Caco-2 (cell line): Measurements from ENCODE around the gene C1orf159. TPM values are rescaled to one million over a fixed set of nuclear protein-coding genes. Genes with fewer than 3 reads are reported as not detected.

Experiments
- BruUV-seq: library from RNA; stranded (reverse); fragments of 400-500 nt; replicated peaks from 2 replicates; lab custom pipeline; 2021; lab: Mats Ljungman, UMichigan
- CTCF ChIA-PET: fragments of 300-600 bp; sonication (Branson Sonifier 250); formaldehyde crosslinking; loops from one replicate; lab custom pipeline; 2022; ENCODE audit warnings: antibody characterized with exemption; lab: Charles Lee
- POLR2A ChIA-PET: fragments of 300-600 bp; sonication (Branson Sonifier 250); formaldehyde crosslinking; loops from one replicate; lab custom pipeline; 2022; ENCODE audit warnings: antibody characterized with exemption; lab: Charles Lee
- DNase-seq, 2 experiments: peaks; one replicate each; pipeline versions ENCODE4 v3.0.0 to v3.0.0-alpha.2; 2020 to 2022
- H3K27me3 ChIP-seq: replicated peaks from 2 replicates; pipeline ENCODE4 v1.6.0; 2011; ENCODE audit warnings: low read length; ENCODE audit not compliant: control insufficient read depth, insufficient read depth
- H3K36me3 ChIP-seq: 2 replicates; pipeline ENCODE4 v1.5.1; 2011; ENCODE audit warnings: low read length; ENCODE audit not compliant: control insufficient read depth, insufficient read depth
- H3K4me1 ChIP-seq: fragments of 250-450 bp; sonication (Bioruptor Pico); 2 replicates; pipeline ENCODE4 v1.5.1; 2020; ENCODE audit warnings: mild to moderate bottlenecking
- H3K4me3 ChIP-seq: 2 replicates; pipeline ENCODE4 v1.5.1; 2011; ENCODE audit warnings: low read depth, mild to moderate bottlenecking, control low read depth, low read length
- H3K9me3 ChIP-seq: fragments of 250-450 bp; sonication (Bioruptor Pico); 2 replicates; pipeline ENCODE4 v1.5.1; 2020; ENCODE audit warnings: mild to moderate bottlenecking, moderate library complexity
- H3K27ac Mint-ChIP-seq: one replicate; pipeline ENCODE4 v1.8.0; 2022; ENCODE audit warnings: mixed read lengths; ENCODE audit not compliant: unreplicated experiment
- H3K27me3 Mint-ChIP-seq: one replicate; pipeline ENCODE4 v1.8.0; 2022; ENCODE audit warnings: mixed read lengths; ENCODE audit not compliant: insufficient read depth, unreplicated experiment
- H3K36me3 Mint-ChIP-seq: one replicate; pipeline ENCODE4 v1.8.0; 2022; ENCODE audit warnings: mild to moderate bottlenecking, mixed read lengths; ENCODE audit not compliant: insufficient read depth, unreplicated experiment
- H3K4me1 Mint-ChIP-seq: one replicate; pipeline ENCODE4 v1.8.0; 2022; ENCODE audit warnings: low read depth, mixed read lengths; ENCODE audit not compliant: unreplicated experiment
- H3K4me3 Mint-ChIP-seq: one replicate; pipeline ENCODE4 v1.8.0; 2022; ENCODE audit warnings: mild to moderate bottlenecking, moderate library complexity, mixed read lengths; ENCODE audit not compliant: unreplicated experiment
- H3K9me3 Mint-ChIP-seq: one replicate; pipeline ENCODE4 v1.8.0; 2022; ENCODE audit warnings: mixed read lengths; ENCODE audit not compliant: unreplicated experiment
- CTCF ChIP-seq, 2 experiments: fragments of 200-600 bp in 1 of 2; IDR thresholded peaks; 1 replicate in 1 of 2; 2 replicates in 1 of 2; pipeline versions ENCODE4 v1.5.1 to v1.8.0; 2011 to 2022; ENCODE audit warnings: antibody characterized with exemption in 1 of 2, control low read depth in 1 of 2, inconsistent platforms in 1 of 2, low read depth in 1 of 2, low read length in 1 of 2, mild to moderate bottlenecking in 1 of 2, moderate library complexity in 1 of 2; ENCODE audit not compliant: insufficient read depth in 1 of 2, severe bottlenecking in 1 of 2, unreplicated experiment in 1 of 2
- intact Hi-C: fragments of 100-400 bp; cut with micrococcal nuclease; formaldehyde crosslinking; loops from one replicate; pipeline ENCODE4 v1.10.0; 2022; ENCODE audit not compliant: unreplicated experiment
- total RNA-seq: library from RNA; stranded (reverse); gene quantifications from 2 replicates; pipeline ENCODE4 v1.2.3, GENCODE V29; 2022

C1orf159 gene
- total RNA-seq, 1 experiment from 2014 or later, result 12.9 TPM

GRCh38 chr1:1069711-1070676 lies 45.9 kb downstream of the C1orf159 start:
- no peak overlapping the region for H3K4me3 Mint-ChIP-seq
- BruUV-seq, result no TSS peak
- Histone ChIP-seq H3K4me1 (peaks cover 26% of the 10 kb centered on the region), H3K27me3 (no peaks in the 10 kb centered on the region), H3K36me3 (no peaks in the 10 kb centered on the region), H3K4me3 (peak overlapping the region; percentile 72), H3K9me3 (no peaks in the 10 kb centered on the region)
- CTCF ChIA-PET, result no interaction called here
- H3K9me3 Mint-ChIP-seq, result no peaks in the 10 kb centered on the region
- TF ChIP-seq CTCF (IDR thresholded peaks at IDR 0.05; ENCODE audit: insufficient read depth in 1 of 2, low read depth in 1 of 2, low read length in 1 of 2, severe bottlenecking in 1 of 2, unreplicated experiment in 1 of 2), result no peak
- no peak for DNase-seq
- no peaks in the 10 kb centered on the region for H3K27me3 Mint-ChIP-seq
- H3K36me3 Mint-ChIP-seq, result peaks cover 8% of the 10 kb centered on the region
- no peak overlapping the region for H3K27ac Mint-ChIP-seq
- H3K4me1 Mint-ChIP-seq, result peaks cover 7% of the 10 kb centered on the region
- intact Hi-C loops, result loop anchor here (5.0 kb wide), 2 partner anchors 47 to 73 kb away; partner anchors contain the start of gene C1orf159
- POLR2A ChIA-PET, result no interaction called here

- Mint-ChIP-seq H3K27ac (no peak overlapping the region), H3K9me3 (no peaks in the 10 kb centered on the region), H3K4me1 (no peaks in the 10 kb centered on the region), H3K36me3 (peaks cover 8% of the 10 kb centered on the region), H3K27me3 (no peaks in the 10 kb centered on the region), H3K4me3 (peak overlapping the region; percentile 68)
- intact Hi-C loops, result no loop called here
- ChIA-PET POLR2A (interaction anchor here (0.5 to 0.6 kb wide), 3 partner anchors 67 to 667 kb away, joined by 4 to 5 read pairs (median 4); partner anchors contain the start of gene PLEKHN1), CTCF (no interaction called here)
- peak; percentile 89 to 93 for DNase-seq
- peak overlapping the region; percentile 72 for H3K4me3 ChIP-seq
- H3K27me3 ChIP-seq, result no peaks in the 10 kb centered on the region
- BruUV-seq, result no TSS peak
- H3K36me3 ChIP-seq, result no peaks in the 10 kb centered on the region
- H3K4me1 ChIP-seq, result peaks cover 24% of the 10 kb centered on the region
- TF ChIP-seq CTCF (IDR thresholded peaks at IDR 0.05; ENCODE audit: insufficient read depth in 1 of 2, low read depth in 1 of 2, low read length in 1 of 2, severe bottlenecking in 1 of 2, unreplicated experiment in 1 of 2), result no peak
- no peaks in the 10 kb centered on the region for H3K9me3 ChIP-seq
Observed at GRCh38 chr1:1069056-1069710, 46.7 kb downstream of the C1orf159 start.

- intact Hi-C loops, result no loop called here
- ChIA-PET CTCF (no interaction called here), POLR2A (interaction anchor here (0.5 to 0.6 kb wide), 3 partner anchors 67 to 667 kb away, joined by 4 to 5 read pairs (median 4); partner anchors contain the start of gene PLEKHN1)
- no peaks in the 10 kb centered on the region for H3K27me3 Mint-ChIP-seq
- H3K4me3 ChIP-seq, result peak overlapping the region; percentile 72
- H3K36me3 ChIP-seq, result no peaks in the 10 kb centered on the region
- H3K4me3 Mint-ChIP-seq, result peak overlapping the region; percentile 68
- no peaks in the 10 kb centered on the region for H3K9me3 Mint-ChIP-seq
- H3K27me3 ChIP-seq, result no peaks in the 10 kb centered on the region
- H3K4me1 Mint-ChIP-seq, result no peaks in the 10 kb centered on the region
- H3K4me1 ChIP-seq, result peaks cover 25% of the 10 kb centered on the region
- BruUV-seq, result no TSS peak
- H3K36me3 Mint-ChIP-seq, result peaks cover 8% of the 10 kb centered on the region
- no peaks in the 10 kb centered on the region for H3K9me3 ChIP-seq
- peak; percentile 59 to 71 for DNase-seq
- no peak overlapping the region for H3K27ac Mint-ChIP-seq
- no peak for TF ChIP-seq CTCF (IDR thresholded peaks at IDR 0.05; ENCODE audit: insufficient read depth in 1 of 2, low read depth in 1 of 2, low read length in 1 of 2, severe bottlenecking in 1 of 2, unreplicated experiment in 1 of 2)
Observed at GRCh38 chr1:1068517-1069055, 47.3 kb downstream of the C1orf159 start.
